ENCODE measurements around the gene LZIC.

Gene LZIC

GRCh38 chr1:9903801-9904527, 39.2 kb downstream of the LZIC start:
- H3K4me3 ChIP-seq (ENCODE audit: low read length) = no peak overlapping the region
- no peak for TF ChIP-seq ZNF274 (IDR thresholded peaks at IDR 0.05; ENCODE audit: low read depth, low read length)

DNA sequence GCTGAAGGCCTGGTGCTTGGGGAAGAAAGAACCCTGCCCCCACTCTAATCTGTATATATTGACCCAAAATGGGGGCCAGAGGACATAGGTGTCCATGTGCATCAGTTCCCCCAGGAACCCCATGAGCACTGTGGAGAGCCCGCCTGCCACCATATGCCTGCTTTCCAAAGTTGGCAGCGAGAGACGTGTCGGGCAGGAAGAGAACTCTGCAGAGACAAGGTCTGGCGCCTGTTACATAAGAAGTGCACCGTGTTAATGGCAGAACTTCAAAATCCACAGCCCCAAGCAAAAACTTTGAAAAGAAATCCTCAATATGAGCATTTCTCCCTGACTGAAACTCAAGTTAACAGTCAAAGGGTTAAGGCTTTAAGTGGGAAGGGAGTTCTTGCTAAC, 41.1 kb downstream of the LZIC start:
- H3K4me3 ChIP-seq (ENCODE audit: low read length) = no peak overlapping the region
- TF ChIP-seq ZNF274 (IDR thresholded peaks at IDR 0.05; ENCODE audit: low read depth, low read length) = no peak

DNA sequence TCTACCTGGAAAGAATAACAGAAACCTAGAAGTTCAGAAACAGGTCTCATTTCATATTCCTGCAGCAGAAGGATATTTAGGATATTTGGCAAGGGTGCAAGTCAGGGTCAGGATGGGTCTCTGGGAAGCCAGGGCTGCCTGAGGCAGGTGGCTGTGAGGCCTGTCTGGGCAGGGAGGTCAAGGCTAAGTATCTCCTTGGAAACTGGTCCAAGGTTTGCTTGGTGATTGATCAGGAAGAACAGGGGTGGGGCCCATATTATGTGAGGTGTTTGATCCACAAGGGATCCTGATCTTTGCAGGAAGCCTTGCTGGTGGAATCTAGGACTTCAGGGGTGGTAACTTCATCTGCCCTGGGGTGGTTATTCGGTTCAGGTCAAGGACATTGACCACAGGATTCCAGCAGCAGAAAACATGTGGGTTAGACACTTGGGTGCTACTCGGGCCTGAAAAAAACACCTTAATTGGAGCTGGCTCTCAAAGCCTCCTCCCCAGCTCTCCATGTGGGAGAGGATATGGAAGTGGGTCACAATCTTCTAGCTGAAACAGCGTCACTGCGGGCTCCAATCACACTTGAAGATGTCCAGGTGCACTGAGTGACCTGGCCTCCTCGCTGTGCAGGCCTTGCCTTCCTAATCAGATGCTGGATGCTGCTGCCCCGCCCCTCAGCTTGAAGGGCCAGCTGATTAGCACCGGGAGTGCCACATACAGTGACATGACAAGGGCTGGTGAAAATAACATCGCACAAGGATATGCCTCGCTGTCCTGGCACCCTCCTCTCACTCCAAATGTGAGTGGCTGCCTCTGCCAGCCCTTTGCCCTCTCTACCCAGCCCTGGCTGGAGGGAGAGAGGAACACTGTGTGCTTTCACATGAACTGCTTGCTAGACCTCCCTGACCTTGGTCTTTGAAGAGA, 41.8 kb downstream of the LZIC start:
- H3K4me3 ChIP-seq (ENCODE audit: low read length) = no peak overlapping the region
- TF ChIP-seq ZNF274 (IDR thresholded peaks at IDR 0.05; ENCODE audit: low read depth, low read length) = no peak

DNA sequence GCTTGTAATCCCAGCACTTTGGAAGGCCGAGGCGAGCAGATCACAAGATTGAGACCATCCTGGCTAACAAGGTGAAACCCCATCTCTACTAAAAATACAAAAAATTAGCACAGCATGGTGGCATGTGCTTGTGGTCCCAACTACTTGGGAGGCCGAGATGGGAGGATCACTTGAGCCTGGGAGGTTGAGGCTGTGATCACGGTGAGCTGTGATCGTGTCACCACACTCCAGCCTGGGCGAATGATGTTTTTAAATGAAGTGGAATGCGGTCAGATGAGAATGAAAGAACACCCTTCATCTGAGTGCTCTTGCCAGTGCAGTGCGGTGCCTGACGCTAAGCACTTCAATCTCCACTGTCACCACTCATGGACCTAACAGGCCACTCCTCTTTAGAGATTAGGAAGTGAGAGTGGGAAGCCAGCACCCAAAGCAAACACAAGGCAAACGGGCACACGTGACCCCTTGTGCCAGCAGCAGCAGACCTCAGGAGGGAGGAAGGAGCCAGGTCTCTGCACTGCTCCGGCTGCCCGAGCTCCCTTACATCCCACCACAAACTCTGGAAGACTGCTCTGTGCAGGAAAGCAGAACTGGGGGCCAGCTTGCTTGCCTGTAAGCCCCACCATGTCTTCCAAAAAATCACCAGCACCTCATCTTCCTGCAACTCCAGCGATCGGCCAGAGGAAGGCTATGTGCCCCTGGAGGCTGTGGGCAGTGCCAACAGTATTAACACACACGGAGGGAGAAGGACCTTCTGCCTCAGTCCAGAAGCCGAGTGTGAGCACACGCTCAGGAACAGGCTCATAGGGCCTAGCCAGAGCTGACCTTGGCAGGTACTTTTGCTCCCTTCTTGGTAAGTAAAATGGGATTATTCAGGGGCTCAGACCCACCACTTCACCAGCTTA, 42.8 kb downstream of the LZIC start:
- TF ChIP-seq ZNF274 (IDR thresholded peaks at IDR 0.05; ENCODE audit: low read depth, low read length) = no peak
- no peak overlapping the region for H3K4me3 ChIP-seq (ENCODE audit: low read length)

DNA sequence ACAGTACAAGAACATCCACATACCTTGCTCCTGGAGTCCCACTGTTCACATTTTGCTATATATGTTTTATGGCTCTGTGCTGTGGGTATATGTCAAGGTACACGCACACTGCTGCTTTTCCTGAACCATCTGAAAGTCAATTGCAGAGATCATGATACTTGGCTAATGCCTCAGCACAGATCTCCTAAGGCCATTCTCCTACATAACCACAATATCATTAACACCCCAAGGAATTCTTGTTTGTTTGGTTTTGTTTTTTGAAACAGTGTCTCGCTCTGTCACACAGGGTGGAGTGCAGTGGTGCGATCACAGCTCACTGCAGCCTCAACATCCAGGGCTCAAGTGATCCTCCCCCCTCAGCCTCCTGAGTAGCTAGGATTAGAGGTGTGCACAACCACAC, 49.1 kb downstream of the LZIC start:
- no peak for TF ChIP-seq ZNF274 (IDR thresholded peaks at IDR 0.05; ENCODE audit: low read depth, low read length)
- no peak overlapping the region for H3K4me3 ChIP-seq (ENCODE audit: low read length)

DNA sequence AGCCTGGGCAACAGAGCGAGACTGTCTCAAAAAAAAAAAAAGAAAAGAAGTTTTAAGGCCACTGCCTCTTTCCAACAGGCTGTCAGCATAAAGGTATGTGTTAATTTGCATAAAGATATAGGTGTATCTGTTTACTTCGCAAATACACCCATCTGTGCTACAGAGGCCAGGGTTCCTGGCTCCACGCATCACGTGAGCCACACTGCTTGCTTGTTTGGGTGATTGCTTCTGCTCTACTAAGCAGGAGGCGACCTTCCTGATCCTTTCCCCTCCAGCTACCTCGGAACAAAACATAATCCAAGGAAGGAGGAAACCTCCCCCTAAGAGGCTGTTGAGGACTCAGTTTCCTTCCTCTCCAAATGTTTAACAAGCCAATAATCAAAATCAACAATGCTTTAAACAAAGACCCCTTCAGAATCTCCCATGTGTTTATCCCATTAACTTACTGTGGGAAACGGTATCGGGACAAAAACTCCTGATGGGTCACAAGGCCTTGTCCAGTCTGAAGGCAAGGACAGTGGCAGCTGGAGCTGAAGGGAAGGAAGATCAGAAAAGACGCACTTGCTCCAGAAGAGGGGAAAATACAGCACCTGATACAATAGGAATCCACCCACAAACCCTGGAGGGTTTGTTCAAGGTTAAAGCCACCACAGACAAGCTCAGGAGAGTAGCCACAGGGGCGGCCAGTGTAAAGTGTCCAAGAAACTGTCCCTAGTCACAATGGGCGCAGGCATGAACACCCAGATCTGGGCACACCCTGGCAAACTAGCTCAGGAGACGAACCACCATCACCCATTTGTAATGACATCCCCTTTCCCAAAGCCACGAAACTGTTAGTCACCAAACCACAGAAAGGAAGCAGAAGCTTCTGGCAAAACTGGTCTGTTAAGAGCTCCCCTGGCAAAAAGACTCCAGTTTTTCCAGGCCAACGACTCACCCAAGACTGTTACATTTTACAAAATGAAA, 50.3 kb downstream of the LZIC start:
- TF ChIP-seq ZNF274 (IDR thresholded peaks at IDR 0.05; ENCODE audit: low read depth, low read length) = no peak

GRCh38 chr1:9891207-9891606, 52.0 kb downstream of the LZIC start:
- H3K4me3 ChIP-seq (ENCODE audit: low read length) = no peak overlapping the region
- no peak for TF ChIP-seq ZNF274 (IDR thresholded peaks at IDR 0.05; ENCODE audit: low read depth, low read length)

More for the DNA sequence above, 50.3 kb downstream of the LZIC start:
- no peak overlapping the region for H3K4me3 ChIP-seq (ENCODE audit: low read length)

DNA sequence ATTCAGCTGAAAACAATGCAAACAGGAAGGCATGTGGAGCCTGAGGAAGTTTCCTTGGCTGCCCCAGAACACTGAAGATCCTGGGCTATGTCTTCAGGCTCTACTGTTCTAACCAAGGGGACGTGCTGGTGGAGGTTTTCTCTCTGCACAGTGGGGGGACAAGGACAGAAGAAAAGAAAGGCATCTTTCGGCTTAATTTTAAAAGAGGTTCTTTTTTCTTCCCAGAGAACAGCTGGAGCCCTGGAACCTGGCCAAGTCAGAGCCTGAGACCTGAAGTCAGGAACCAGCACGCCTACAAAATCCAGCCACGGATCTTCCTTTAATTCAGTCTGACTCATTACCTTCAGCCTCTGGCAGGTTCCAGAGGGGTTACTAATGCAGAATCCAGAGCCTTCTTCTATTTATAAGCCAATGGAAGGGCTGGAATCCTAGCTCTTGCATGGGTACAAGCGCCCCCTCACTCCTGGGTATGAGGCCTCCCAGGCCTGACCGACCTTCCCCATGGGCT, 52.9 kb downstream of the LZIC start:
- TF ChIP-seq ZNF274 (IDR thresholded peaks at IDR 0.05; ENCODE audit: low read depth, low read length) = no peak
- no peak overlapping the region for H3K4me3 ChIP-seq (ENCODE audit: low read length)

DNA sequence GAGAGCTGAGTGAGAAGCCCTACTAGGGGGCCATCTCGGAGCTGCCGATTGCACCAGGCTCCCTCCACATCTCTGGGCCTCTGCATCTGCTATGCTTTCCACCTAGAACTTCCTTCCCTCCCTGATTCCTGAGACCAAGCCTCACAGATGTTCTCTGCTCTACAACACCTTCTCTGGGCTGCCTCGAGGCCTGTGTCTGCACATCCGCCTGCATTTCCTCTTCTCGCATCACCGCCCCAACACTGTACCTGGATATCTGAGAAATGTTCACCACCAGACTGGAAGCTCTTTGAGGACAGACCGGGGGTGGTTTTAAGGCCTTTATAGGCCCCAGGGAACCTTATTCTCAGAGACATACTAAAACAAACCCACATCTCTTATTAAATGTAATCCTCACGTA, 53.8 kb downstream of the LZIC start:
- no peak for TF ChIP-seq ZNF274 (IDR thresholded peaks at IDR 0.05; ENCODE audit: low read depth, low read length)
- no peak overlapping the region for H3K4me3 ChIP-seq (ENCODE audit: low read length)

- TF ChIP-seq ZNF274 (IDR thresholded peaks at IDR 0.05; ENCODE audit: low read depth, low read length) = no peak
- no peak overlapping the region for H3K4me3 ChIP-seq (ENCODE audit: low read length)
Observed at GRCh38 chr1:9888886-9889285, 54.3 kb downstream of the LZIC start.

DNA sequence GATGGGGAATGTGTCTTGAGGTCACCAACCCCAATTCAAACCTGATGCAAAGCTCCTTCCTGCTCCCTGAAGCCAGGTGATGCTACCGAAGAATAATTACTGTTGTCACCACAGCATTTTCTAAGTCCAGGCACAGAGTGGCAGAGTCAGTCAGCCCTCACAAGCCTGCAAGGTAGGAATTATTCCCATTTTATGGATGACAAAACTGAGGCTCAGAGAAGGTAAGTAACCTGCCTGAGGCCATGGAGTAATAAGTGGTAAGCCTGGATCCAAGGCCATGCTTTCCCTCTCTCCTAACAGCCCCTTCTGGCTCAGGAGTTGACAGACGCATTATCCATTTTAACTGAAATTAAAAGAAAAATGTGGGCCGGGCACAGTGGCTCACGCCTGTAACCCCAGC, 56.1 kb downstream of the LZIC start:
- no peak overlapping the region for H3K4me3 ChIP-seq (ENCODE audit: low read length)
- no peak for TF ChIP-seq ZNF274 (IDR thresholded peaks at IDR 0.05; ENCODE audit: low read depth, low read length)

DNA sequence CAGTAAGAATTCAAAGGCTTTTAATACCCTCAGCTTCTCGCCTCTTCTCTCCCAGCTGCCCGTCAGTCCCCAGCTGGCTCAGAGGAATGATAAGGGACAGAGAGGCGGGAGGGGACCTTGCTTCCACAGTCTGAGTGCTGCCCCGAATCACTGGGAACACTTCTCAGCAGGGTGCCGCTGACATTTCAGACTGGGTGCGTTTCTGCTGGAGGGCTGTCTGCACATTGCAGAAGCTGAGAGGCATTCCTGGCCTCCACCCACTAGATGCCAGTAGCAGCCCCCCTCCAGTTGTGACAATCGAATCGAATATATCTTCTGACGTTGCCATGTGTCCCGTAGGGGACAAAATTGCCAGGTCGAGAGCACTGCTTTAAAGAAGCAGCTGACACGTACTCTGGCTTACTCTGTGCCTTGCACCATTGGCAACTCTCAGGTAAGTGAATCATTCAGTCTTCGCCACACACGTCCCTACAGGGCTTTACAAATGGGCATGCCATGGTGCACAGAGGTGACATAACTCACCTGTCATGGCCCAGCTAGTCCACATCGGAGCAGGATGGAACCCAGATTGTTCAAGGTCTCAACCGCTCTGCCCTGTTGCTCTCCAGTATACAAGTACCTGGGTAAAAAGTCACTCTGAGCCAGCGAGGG, 57.0 kb downstream of the LZIC start:
- TF ChIP-seq ZNF274 (IDR thresholded peaks at IDR 0.05; ENCODE audit: low read depth, low read length) = no peak
- H3K4me3 ChIP-seq (ENCODE audit: low read length) = no peak overlapping the region
